A673 (cell line): ENCODE data around the gene SERPINA9. TPM values are rescaled to one million over a fixed set of nuclear protein-coding genes. Genes with fewer than 3 reads are reported as not detected.

Source experiments
- BruUV-seq: library from RNA; stranded (reverse); fragments of 400-500 nt; replicated peaks from 2 replicates; lab custom pipeline; 2021; lab: Mats Ljungman, UMichigan
- CTCF ChIA-PET: fragments of 300-600 bp; sonication (Branson Sonifier 250); formaldehyde crosslinking; loops from one replicate; lab custom pipeline; 2022; ENCODE audit warnings: antibody characterized with exemption; lab: Charles Lee
- POLR2A ChIA-PET: fragments of 300-600 bp; sonication (Branson Sonifier 250); formaldehyde crosslinking; loops from one replicate; lab custom pipeline; 2022; ENCODE audit warnings: antibody characterized with exemption; ENCODE audit not compliant: low non-redundant PET; lab: Charles Lee
- DNase-seq: peaks from one replicate; pipeline ENCODE4 v3.0.0-alpha.2; 2015; ENCODE audit warnings: low spot score
- H3K27ac ChIP-seq: fragments of 200-600 bp; sonication (generic); 2 replicates; pipeline ENCODE4 v1.5.1; 2016; ENCODE audit warnings: mixed run types, low read depth, mild to moderate bottlenecking, mixed read lengths, antibody characterized with exemption, low read length; ENCODE audit not compliant: poor library complexity, severe bottlenecking
- H3K27me3 ChIP-seq: fragments of 200-600 bp; sonication (generic); replicated peaks from 2 replicates; pipeline ENCODE4 v1.6.1; 2017; ENCODE audit warnings: mixed run types, low read depth, mild to moderate bottlenecking, mixed read lengths, antibody characterized with exemption, low read length; ENCODE audit not compliant: insufficient read depth, poor library complexity
- H3K36me3 ChIP-seq: fragments of 200-600 bp; sonication (generic); 2 replicates; pipeline ENCODE4 v1.6.1; 2016; ENCODE audit warnings: mixed run types, mild to moderate bottlenecking, mixed read lengths, antibody characterized with exemption, low read length; ENCODE audit not compliant: insufficient read depth, poor library complexity, severe bottlenecking
- H3K4me1 ChIP-seq: fragments of 200-600 bp; sonication (generic); 2 replicates; pipeline ENCODE4 v1.6.1; 2017; ENCODE audit warnings: mixed run types, mild to moderate bottlenecking, mixed read lengths, antibody characterized with exemption, low read length; ENCODE audit not compliant: insufficient read depth, poor library complexity, severe bottlenecking
- H3K4me3 ChIP-seq: fragments of 200-600 bp; sonication (generic); 2 replicates; pipeline ENCODE4 v1.5.1; 2016; ENCODE audit warnings: low read depth, mixed run types, mild to moderate bottlenecking, mixed read lengths, low read length; ENCODE audit not compliant: poor library complexity, severe bottlenecking
- H3K9me3 ChIP-seq: fragments of 200-600 bp; sonication (generic); 2 replicates; pipeline ENCODE4 v1.6.1; 2016; ENCODE audit warnings: mixed run types, low read depth, mild to moderate bottlenecking, mixed read lengths, antibody characterized with exemption, low read length; ENCODE audit not compliant: poor library complexity, severe bottlenecking
- CTCF ChIP-seq: fragments of 300-800, 200-600 bp; sonication (generic); conservative IDR thresholded peaks from 2 replicates; pipeline ENCODE4 v1.5.1; 2017; ENCODE audit warnings: low read depth, mild to moderate bottlenecking, antibody characterized with exemption, low read length, moderate library complexity, mixed read lengths
- EZH2 ChIP-seq: fragments of 200-600 bp; sonication (generic); IDR thresholded peaks from 2 replicates; pipeline ENCODE4 v1.6.1; 2017; ENCODE audit warnings: borderline replicate concordance, low read depth, mild to moderate bottlenecking, mixed read lengths, antibody characterized with exemption, low read length; ENCODE audit not compliant: poor library complexity, severe bottlenecking
- intact Hi-C: fragments of 100-400 bp; cut with micrococcal nuclease; formaldehyde crosslinking; loops from one replicate; pipeline ENCODE4 v1.10.0; 2022; ENCODE audit not compliant: unreplicated experiment
- total RNA-seq: library from RNA; stranded (reverse); gene quantifications from 2 replicates; pipeline ENCODE4 v1.2.3, GENCODE V29; 2021

SERPINA9 gene
- total RNA-seq, 1 experiment from 2014 or later = not detected

GRCh38 chr14:94428610-94429009 lies 47.4 kb downstream of the SERPINA9 start:
- POLR2A ChIA-PET = no interaction called here

DNA sequence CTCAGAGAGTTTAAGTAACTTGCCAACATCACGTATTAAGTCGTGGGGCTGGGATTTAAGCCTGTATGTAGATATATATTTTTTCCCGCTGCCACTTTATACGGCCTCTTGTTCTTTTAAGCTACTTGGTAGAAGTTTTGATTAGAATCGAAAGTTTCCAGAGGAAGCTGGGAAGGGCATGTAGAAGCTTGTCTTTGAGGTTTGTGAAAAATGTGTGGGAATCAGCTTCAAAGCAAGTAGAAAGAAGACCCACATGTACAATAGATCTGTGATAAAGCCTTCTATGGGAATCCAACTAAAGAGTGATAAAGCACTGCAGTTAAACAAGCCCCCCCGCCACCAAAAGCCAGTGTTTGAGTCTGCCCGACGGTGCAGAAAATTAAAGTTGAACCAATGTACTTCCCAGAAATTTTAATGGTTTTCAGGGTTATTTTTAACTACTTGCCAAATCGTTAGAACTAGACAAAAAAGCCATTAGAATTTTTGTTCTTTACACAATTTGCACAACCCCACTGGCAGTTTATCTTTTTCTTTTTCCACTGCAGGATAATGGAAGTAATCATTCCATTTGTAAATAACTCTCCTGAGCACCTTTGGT lies 48.9 kb downstream of the SERPINA9 start:
- DNase-seq = no peak
- Histone ChIP-seq H3K36me3 (no peaks in the 10 kb centered on the region), H3K27ac (no peak overlapping the region), H3K27me3 (peaks cover 37% of the 10 kb centered on the region), H3K4me1 (no peaks in the 10 kb centered on the region), H3K4me3 (no peak overlapping the region), H3K9me3 (no peaks in the 10 kb centered on the region)
- CTCF ChIA-PET = no interaction called here
- POLR2A ChIA-PET = no interaction called here
- BruUV-seq = no TSS peak
- intact Hi-C loops = no loop called here
- TF ChIP-seq CTCF = no peak
- no peak for TF ChIP-seq EZH2

More at GRCh38 chr14:94428610-94429009, 47.4 kb downstream of the SERPINA9 start:
- BruUV-seq = no TSS peak
- no peaks in the 10 kb centered on the region for H3K9me3 ChIP-seq
- no peak for DNase-seq
- no peak for TF ChIP-seq EZH2
- TF ChIP-seq CTCF = no peak
- no peak overlapping the region for H3K4me3 ChIP-seq
- no peaks in the 10 kb centered on the region for H3K4me1 ChIP-seq
- intact Hi-C loops = no loop called here
- no peaks in the 10 kb centered on the region for H3K36me3 ChIP-seq
- CTCF ChIA-PET = no interaction called here
- peaks cover 30% of the 10 kb centered on the region for H3K27me3 ChIP-seq
- H3K27ac ChIP-seq = no peak overlapping the region

DNA sequence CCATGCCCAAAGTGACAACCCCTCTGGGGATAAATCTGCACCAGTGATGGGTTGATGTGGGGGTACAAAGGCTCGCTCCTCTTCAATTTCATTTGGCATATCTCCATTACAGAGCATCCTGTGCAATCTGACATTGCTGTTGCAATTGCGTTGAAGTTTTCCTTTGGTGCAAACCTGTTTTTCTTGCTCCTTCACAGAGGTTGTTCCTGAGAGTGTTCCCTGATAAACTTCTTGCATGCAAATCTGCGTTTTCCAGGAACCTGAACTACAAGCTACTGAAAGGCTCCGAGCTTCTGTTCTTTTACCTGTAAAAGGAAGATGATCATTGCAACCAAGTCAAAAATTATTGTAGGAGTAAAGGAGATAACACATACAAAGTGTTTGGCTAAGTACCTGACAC lies 49.5 kb downstream of the SERPINA9 start:
- ChIA-PET POLR2A (no interaction called here), CTCF (no interaction called here)
- no peaks in the 10 kb centered on the region for H3K36me3 ChIP-seq
- intact Hi-C loops = no loop called here
- no TSS peak for BruUV-seq
- TF ChIP-seq EZH2 (no peak), CTCF (no peak)
- no peaks in the 10 kb centered on the region for H3K4me1 ChIP-seq
- no peak overlapping the region for H3K4me3 ChIP-seq
- peaks cover 40% of the 10 kb centered on the region for H3K27me3 ChIP-seq
- no peak for DNase-seq
- H3K27ac ChIP-seq = no peak overlapping the region
- no peaks in the 10 kb centered on the region for H3K9me3 ChIP-seq
